HFF-Myc (cell line): Measurements from ENCODE around the gene ACOD1.
A peak's percentile ranks its signal among the peaks of the same experiment; 100 is the strongest.

Source experiments
- DNase-seq: peaks from one replicate; pipeline ENCODE4 v3.0.0-alpha.2; 2011; ENCODE audit warnings: low read depth; ENCODE audit errors: extremely low read depth
- H3K4me3 ChIP-seq: replicated peaks from 2 replicates; pipeline ENCODE4 v1.5.1; 2011; ENCODE audit warnings: low read depth, mild to moderate bottlenecking, control low read depth, low read length
- TF ChIP-seq, protein P1 (sequence below): IDR thresholded peaks from 2 replicates; pipeline ENCODE4 v1.5.1; 2012; ENCODE audit warnings: mild to moderate bottlenecking, low read depth, low read length, control low read depth; ENCODE audit errors: missing control alignments

ACOD1 gene

DNA sequence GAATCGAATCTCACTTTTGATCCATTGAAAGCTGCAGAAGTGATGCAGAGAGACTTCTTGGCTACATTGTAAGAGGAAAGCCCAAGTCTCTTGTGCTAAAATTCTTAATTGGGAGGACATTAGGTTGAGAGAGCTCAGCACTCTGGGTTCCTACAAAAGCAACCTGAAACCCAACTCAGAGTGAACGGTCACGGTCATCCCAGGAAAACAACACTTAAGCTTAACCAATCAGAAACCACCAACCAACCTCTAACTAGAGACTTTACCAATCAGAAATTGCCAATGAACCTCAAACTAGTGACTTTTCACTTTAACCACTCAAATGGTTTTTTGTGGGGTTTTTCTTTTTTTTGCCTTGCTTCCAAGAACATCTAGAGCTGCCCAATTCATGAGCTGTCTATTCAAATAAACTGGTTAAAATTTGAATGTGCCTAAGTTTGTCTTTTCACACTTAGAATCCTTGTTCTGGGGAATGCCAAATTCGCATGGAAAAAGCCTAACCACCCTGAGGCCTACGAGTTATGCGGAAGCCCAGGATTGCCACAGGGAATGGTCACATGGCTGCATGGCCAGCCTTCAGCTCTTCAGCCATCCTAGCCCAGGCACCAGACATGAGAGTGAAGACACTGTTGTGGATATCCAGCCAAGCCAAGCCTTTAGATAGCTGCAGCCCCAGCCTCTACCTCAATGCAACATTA is 25.8 kb downstream of the ACOD1 start:
- TF ChIP-seq, protein P1, sequence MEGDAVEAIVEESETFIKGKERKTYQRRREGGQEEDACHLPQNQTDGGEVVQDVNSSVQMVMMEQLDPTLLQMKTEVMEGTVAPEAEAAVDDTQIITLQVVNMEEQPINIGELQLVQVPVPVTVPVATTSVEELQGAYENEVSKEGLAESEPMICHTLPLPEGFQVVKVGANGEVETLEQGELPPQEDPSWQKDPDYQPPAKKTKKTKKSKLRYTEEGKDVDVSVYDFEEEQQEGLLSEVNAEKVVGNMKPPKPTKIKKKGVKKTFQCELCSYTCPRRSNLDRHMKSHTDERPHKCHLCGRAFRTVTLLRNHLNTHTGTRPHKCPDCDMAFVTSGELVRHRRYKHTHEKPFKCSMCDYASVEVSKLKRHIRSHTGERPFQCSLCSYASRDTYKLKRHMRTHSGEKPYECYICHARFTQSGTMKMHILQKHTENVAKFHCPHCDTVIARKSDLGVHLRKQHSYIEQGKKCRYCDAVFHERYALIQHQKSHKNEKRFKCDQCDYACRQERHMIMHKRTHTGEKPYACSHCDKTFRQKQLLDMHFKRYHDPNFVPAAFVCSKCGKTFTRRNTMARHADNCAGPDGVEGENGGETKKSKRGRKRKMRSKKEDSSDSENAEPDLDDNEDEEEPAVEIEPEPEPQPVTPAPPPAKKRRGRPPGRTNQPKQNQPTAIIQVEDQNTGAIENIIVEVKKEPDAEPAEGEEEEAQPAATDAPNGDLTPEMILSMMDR = no peak
- no peak for DNase-seq
- no peak overlapping the region for H3K4me3 ChIP-seq

DNA sequence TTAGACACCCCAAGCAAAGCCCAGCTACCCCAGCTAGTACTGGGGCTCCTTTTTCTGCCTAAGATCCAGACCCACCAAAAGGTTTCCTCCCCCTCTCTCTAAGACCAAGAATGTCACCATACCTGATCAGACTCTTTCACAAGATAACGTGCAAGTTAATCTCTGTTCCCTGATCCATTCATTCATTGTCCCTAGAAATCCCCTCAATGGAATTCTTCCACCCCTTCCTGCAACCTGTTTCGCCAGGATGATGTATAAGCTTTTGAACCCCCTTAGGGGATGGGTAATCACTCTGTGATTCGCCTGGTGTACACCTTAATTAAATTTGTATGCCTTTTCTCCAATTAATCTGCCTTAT is 26.3 kb downstream of the ACOD1 start:
- no peak for DNase-seq
- H3K4me3 ChIP-seq = no peak overlapping the region
- TF ChIP-seq, protein P1 = no peak

DNA sequence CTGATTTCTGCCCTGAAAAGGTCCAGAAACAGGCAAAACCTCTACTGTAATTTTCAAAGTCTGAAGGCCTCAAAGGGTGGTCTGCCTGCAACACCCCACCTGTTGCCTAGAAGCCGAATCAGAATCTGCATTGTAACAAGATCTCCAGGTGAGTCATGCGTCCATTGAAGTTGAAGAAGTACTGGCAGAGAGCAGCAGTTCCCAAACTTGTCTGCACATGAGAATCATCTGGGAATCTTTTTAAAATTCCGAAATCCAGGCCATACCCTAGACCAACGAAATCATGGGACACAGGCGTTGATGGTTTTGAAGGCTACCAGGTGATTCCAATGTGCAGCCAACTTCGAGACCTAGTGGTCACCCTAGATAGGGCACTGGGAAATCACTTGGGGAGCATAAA is 27.6 kb downstream of the ACOD1 start:
- no peak for DNase-seq
- TF ChIP-seq, protein P1 = no peak
- no peak overlapping the region for H3K4me3 ChIP-seq

DNA sequence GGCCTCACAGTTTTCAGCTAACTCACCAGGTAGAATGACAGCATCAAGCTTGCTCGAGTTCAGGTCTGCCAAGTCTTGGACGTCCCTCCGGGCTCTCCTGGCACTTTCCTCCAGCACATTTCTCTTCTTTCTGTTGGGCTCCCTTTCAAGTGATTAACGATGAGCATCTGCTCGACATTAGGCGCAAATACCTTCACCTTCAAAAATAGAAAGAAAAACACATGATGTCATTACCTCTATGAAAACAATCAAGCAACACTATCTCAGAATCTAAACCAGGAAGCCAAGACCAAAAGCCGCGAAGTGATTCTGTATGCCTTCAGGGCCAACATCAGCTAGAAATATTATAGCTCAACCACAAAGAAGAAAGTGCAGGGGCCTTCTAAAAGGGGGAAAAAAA is 28.2 kb downstream of the ACOD1 start:
- TF ChIP-seq, protein P1 = no peak
- DNase-seq = peak; percentile 67
- no peak overlapping the region for H3K4me3 ChIP-seq

DNA sequence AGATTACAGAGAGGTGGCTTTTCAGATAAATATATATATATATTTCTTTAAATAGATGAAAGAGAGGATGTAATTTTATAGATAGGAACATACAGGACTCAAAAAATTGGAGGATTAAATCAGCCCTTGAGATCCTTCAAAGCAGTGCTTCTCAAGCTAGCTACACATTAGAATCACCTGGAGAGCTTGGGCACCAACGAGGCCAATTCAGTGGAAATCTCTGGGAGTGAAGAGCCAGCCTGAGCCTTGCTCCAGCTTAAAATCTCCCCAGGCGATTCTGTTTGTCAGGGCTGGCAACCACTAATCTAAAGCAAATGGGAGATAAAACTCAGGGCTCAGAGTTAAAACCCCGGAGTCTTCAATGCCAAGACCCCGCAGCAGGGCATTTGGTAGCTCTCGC is 28.6 kb downstream of the ACOD1 start:
- no peak for DNase-seq
- TF ChIP-seq, protein P1 = no peak
- no peak overlapping the region for H3K4me3 ChIP-seq

DNA sequence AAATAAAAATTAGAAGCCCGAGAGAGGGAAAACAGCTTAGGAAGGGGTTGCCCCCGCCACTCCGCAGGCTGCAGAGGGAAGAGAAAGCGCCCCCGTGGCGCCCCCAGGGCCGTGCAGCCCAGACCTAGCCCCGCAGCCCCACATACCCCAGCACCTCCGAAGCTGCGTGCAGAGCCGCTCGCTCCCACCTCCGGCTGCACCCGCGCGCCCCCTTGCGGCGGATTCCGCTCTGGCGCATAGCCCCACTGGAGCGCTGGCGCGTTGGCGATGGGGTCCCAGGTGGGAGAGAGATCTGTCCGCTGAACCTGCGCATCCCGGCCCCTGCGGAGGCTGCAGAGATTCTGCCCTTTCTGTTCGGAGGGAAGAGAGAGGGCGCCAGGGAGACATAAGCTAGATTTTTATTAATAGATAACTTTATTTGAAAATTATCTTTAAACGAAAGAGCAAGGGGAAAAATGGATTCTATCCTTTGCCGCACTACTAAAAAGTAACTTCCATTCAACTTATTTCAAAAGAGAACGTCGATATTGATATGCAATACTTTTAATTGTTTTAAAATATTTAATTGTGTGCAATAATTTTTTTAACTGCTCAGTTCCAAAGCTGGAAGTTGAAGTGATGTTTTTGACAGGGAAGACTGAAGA is 31.9 kb downstream of the ACOD1 start:
- H3K4me3 ChIP-seq = no peak overlapping the region
- TF ChIP-seq, protein P1 = peak; percentile 96
- DNase-seq = no peak
